ENCODE measurements around the gene KMT5B.

KMT5B gene

GRCh38 chr11:68142441-68143309, 70.4 kb downstream of the KMT5B start:
- no peak for DNase-seq

GRCh38 chr11:68142028-68142412, 71.1 kb downstream of the KMT5B start:
- DNase-seq = no peak

DNA sequence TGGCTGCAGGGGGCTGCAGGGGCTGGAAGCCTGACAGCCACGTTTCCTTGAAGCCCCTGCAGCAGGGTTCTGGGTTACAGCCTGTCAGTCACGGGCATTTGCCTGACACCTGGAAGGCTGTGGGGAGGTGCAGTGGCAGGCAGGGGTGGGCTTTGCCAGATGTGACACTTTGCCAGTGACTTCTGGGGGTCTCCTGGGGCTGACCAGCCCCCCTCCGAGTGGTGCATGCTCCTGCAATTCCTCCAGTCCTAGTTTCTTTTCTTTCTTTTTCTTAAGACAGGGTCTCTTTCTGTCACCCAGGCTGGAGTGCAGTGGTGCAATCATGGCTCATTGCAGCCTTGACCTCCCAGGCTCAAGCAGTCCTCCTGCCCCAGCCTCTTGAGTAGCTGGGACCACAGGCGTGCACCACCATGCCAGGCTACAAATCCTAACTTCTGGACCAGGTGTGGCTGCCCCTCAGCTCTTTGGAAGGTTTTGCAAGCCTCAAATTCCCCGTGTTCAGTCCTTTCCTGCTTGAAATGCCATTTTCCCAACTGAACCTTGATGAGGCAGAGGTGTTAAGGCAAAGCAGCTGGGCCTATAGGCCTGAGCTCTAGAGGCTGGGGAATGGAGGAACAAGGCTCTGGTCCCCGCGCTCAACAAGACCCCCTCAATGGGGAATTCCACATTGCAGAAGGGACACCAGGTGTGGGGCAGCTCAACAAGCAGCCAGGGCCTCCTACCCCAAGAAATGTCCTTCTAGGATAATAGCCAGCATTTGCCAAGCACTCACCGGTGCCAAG, 71.7 kb downstream of the KMT5B start:
- DNase-seq = no peak

- no peak for DNase-seq
These were observed 72.4 kb downstream of the KMT5B start for GRCh38 chr11:68140496-68141245.

GRCh38 chr11:68138237-68138636, 74.9 kb downstream of the KMT5B start:
- DNase-seq = no peak

DNA sequence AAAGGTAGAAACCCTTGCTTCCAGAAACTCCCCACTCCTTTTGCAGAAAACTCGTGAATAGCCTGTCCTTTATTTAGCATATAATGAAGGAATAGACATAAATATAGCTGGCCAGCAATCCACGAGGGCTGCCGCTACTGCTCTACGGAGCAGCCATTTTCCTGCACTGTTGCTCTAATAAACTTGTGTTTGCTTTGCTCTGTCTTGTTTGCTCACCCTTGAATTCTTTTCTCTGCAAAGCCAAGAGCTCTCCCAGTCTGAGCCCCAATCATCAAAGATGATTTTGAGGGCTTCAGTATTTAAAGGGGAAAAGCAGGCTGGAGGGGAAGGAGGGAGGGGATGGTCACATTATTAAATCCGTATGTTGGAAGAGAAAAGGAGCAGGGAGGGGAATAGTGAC, 75.3 kb downstream of the KMT5B start:
- DNase-seq = peak; percentile 22 to 56

DNA sequence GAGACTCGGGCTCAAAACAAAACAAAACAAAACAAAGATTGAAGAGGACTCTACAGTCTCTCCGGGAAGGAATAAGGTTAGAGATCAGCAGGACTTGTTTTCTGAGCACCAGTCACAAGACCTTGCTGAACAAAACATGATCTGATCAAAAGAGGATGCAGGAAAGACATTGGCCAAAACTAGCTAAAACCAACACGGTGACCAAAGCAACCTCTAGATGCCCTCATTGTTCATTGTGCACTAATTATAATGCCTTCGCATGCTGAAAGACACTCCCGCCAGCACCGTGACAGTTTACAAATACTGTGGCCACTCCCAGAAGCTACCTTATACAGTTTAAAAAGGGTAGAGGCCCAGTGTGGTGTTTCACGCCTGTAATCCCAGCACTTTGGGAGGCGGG, 76.2 kb downstream of the KMT5B start:
- no peak for DNase-seq

GRCh38 chr11:68135161-68135560, 77.9 kb downstream of the KMT5B start:
- DNase-seq = no peak

GRCh38 chr11:68133761-68134160, 79.3 kb downstream of the KMT5B start:
- no peak for DNase-seq

DNA sequence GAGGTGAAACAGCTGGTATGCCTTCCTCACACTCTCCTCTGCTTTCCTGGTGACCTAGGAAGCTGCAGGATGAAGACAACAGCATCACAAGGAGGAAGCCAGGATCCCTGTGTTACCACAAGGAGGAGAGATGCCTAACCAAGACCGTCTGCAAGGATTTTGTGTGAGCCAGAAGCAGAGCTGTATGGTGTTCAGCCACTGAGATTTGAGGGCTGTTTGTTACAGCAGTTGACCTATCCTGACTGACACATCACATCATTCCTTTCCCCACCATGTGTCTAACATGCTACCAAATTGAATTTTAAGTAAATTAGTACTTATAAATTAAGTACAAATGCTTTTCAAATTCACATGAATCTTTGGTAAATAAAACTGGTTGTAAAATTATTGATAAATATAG, 83.0 kb downstream of the KMT5B start:
- DNase-seq = no peak

GRCh38 chr11:68128682-68129327, 84.3 kb downstream of the KMT5B start:
- DNase-seq = no peak

DNA sequence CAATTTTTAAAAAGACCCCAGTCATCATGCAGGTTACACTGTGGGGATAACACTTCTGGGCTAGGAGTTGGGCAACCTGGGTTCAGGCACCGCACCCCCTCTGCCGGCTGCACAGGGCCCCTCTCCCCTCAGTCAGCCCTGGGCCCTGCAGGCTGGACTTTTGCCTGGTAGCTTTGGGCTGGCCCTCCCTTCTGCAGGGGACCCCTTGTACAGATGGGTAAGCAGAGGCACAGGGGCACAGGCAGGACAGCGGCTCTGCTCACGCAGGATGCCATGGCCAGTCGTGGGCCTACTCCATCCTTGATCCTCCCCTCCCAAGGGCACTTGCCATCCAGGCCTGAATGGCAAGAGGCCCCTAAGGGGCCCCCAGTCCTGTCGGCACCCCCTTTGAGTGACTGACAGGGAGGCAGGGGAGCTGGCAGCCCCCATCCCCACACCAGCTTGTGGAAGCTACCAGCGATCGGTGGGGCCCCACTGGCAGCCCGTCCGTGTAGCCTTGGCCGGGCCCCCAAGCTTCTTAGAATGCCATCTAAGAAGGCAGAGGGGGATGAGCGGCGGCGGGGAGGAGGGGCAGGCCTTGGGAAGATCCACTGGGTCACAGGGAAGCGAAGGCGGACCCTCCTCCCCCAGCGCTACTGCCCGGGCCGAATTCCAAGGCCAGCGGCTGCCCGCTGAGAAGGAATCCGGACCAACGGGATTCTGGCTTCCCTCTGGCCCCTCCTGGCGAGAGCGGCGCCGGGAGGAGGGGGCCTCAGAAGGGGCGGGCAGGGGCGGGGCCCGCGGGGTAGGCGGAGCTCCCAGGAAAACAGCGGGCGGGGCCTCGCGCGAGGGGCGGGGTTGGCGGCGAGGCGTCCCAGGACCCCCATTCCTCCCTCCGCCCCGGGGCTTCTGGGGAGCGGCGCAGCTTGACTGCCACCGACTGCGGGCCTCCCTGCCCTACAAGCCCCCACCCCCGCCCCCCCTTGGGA, 85.1 kb downstream of the KMT5B start:
- no peak for DNase-seq

DNA sequence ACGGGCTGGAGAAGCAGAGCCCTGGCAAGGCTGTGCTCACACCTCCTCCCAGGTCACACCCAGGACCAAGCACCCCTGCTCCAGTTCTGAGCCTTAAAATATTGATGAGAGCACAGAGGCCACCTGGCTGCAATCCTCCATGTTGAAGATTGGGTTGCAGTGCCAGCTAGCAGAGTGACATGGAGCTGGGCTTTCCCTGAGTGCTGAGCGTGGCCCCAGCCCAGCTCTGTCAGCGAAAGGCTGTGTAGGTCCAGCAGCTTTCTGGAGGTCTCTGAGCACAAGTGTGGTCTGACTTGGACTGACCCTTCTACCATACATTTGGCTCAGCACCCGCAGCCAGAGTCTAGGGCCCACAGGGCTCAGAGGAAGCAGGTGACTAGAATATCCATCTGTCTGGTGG, 87.9 kb downstream of the KMT5B start:
- DNase-seq = no peak

- DNase-seq = no peak
These were observed 90.1 kb downstream of the KMT5B start for GRCh38 chr11:68122936-68123539.

DNA sequence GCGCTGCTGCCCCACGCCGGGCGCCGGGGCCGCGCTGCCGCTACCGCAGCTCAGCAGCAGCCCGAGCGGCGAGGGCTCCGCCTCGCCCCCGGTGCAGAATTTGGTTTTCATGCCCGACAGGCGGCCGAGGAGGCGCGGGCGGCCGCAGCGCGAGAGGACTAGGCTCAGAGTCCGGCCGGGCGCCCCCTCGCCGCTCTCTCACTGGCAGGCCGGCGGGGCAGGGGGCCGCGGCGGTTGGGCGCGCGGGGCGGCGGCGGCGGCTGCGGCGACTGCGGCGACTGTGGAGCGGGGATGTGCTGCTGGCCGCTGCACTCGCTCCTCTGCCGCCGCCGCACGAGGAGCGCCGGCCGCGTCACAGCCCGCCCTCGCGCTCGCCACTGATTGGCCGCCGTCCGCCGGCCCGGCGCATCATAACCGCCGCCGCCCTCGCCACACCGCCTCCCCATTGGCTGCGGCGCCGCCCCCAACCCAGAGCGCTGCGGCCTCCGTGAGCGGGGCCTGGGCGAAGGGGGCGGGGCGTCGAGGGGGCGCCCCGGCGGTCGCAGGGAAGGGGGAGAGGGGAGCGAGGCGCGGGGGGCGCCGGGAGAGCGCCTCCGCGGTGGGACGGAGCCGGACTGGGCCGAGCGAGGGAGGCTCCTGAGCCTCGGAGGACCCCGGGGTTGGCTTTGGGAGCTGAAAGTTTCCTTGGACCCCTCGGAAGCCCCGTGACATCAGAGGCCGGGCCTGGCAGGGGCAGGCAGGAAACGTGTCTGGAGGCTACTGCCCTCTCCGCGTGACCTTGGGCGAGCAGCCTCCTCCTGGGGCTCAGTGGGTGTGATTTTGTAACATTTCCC, 91.8 kb downstream of the KMT5B start, which contains the start of gene CHKA:
Gene CHKA (minus strand): TSS at position 322 of the 833 bp plus-strand sequence. CDS start 211 bp downstream, at position 111.
- DNase-seq = peak; percentile 92 to 98

DNA sequence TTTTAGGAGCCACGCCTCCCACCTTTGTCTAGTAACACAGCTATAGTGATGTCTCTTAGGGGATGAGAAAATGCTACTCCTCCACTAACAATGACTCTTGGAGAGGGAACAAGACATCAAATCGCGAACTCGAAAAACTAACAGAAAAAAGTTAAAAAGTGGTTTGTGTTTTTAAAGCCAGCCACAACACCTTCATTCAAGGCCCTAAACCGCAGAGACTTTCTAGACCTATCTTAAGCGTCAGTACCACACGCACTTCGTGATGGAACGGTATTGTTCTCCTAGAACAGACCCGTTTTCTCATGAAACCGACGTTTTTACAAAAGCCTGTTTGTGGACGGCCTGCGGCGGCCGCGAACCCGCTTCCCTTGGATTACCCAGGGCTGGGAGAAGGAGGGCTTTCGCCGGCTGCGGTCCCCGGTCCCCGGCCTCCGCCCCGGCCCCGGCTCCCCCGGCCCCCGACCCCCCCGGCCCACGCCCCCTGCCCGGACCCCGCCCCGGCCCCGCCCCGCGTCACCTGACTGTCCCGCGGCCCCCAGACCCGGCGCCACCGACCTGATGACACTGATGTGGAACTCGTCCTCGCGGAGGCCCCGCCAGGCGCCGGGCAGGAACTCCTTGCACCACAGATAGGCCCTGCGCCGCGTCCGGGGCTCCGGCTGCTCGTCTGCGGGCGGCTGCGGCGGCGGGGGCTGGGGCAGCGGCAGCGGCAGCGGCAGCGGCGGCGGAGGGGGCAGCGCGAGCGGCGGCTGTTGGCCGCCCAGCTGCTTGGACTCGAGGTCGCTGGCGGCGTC, 92.6 kb downstream of the KMT5B start:
- peak in 1 of 2 experiments; percentile 61 for DNase-seq

GRCh38 chr11:68118706-68119448, 94.2 kb downstream of the KMT5B start:
- DNase-seq = no peak

DNA sequence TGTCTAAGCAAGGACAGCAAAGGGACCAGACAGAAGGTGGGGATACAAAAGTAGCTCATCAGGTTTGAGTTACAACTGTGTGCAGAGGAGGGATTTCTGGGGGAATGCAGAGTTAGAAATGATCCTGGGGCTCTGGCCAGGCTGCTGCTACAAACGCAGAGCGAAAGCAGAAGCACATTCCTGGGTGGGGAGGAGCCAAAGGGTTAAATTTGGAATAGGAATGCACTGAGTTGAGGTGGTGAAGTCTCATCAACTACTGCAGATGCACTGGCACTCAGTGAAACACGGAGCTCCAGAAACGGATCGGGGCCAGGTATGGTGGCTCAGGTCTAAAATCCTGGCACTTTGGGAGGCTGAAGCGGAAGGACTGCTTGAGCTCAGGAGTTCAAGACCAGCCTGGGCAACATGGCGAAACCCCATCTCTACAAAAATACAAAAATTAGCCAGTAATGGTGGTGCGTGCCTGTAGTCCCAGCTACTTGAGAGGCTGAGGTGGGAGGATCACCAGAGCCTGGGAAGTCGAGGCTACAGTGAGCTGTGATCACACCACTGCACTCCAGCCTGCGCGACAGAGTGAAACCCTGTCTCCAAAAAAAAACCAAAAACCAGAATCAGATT, 95.1 kb downstream of the KMT5B start:
- no peak for DNase-seq
